Chondrocyte (in vitro differentiated cells): Measurements from ENCODE around the gene P3H1. TPM values are rescaled to one million over a fixed set of nuclear protein-coding genes. Genes with fewer than 3 reads are reported as not detected.
A peak's percentile ranks its signal among the peaks of the same experiment; 100 is the strongest.

Experiments used
- DNase-seq: peaks from one replicate; pipeline ENCODE4 v3.0.0; 2021; ENCODE audit warnings: mixed read lengths, low spot score
- H3K27ac Mint-ChIP-seq: one replicate; pipeline ENCODE4 v1.8.0; 2021; ENCODE audit warnings: mild to moderate bottlenecking, moderate library complexity, mixed read lengths; ENCODE audit not compliant: unreplicated experiment
- H3K27me3 Mint-ChIP-seq: 2 replicates; pipeline ENCODE4 v1.8.0; 2021; ENCODE audit warnings: low read depth, mixed read lengths
- H3K36me3 Mint-ChIP-seq: 2 replicates; pipeline ENCODE4 v1.8.0; 2021; ENCODE audit warnings: low read depth, mixed read lengths
- H3K4me1 Mint-ChIP-seq: 2 replicates; pipeline ENCODE4 v1.8.0; 2021; ENCODE audit warnings: low read depth, mild to moderate bottlenecking, mixed read lengths
- H3K4me3 Mint-ChIP-seq: one replicate; pipeline ENCODE4 v1.8.0; 2021; ENCODE audit warnings: mild to moderate bottlenecking, moderate library complexity, mixed read lengths; ENCODE audit not compliant: unreplicated experiment
- H3K9me3 Mint-ChIP-seq: 2 replicates; pipeline ENCODE4 v1.8.0; 2021; ENCODE audit warnings: low read depth, mixed read lengths
- total RNA-seq: library from RNA; stranded (reverse); gene quantifications from 3 replicates; pipeline ENCODE4 v1.2.1, GENCODE V29; 2021
- TF ChIP-seq, protein P1 (sequence below): fragments of 200-600 bp; sonication (generic); IDR thresholded peaks from 2 replicates; pipeline ENCODE4 v1.5.0; 2021; ENCODE audit warnings: antibody characterized with exemption, mild to moderate bottlenecking, moderate library complexity

The P3H1 gene
- total RNA-seq, 1 donor from 2014 or later = 278 TPM

DNA sequence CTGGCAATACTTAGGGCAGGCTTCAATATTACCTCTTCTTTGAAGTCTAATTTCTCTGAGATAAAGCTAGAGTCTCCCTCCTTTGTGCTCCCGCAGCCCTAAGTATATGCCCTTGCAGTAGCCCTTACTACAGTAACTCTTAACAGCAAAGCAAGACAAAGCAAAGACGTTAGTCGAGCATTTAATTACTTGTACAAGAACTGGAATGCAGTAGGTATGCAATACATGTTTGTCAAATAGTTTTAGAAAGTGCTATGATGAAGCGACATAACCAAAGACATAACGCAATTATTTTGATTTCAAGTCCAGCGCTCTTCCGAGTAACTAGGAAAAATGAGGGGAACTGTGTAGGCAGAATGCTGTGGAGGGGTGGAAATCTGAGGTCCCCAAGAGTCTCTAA lies 1.6 kb downstream of the P3H1 start:
- Mint-ChIP-seq H3K36me3 (peaks cover 3% of the 10 kb centered on the region), H3K27ac (no peak overlapping the region), H3K4me1 (peaks cover 28% of the 10 kb centered on the region), H3K27me3 (no peaks in the 10 kb centered on the region), H3K4me3 (no peak overlapping the region), H3K9me3 (no peaks in the 10 kb centered on the region)
- TF ChIP-seq, protein P1, sequence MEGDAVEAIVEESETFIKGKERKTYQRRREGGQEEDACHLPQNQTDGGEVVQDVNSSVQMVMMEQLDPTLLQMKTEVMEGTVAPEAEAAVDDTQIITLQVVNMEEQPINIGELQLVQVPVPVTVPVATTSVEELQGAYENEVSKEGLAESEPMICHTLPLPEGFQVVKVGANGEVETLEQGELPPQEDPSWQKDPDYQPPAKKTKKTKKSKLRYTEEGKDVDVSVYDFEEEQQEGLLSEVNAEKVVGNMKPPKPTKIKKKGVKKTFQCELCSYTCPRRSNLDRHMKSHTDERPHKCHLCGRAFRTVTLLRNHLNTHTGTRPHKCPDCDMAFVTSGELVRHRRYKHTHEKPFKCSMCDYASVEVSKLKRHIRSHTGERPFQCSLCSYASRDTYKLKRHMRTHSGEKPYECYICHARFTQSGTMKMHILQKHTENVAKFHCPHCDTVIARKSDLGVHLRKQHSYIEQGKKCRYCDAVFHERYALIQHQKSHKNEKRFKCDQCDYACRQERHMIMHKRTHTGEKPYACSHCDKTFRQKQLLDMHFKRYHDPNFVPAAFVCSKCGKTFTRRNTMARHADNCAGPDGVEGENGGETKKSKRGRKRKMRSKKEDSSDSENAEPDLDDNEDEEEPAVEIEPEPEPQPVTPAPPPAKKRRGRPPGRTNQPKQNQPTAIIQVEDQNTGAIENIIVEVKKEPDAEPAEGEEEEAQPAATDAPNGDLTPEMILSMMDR = no peak
- DNase-seq = no peak

DNA sequence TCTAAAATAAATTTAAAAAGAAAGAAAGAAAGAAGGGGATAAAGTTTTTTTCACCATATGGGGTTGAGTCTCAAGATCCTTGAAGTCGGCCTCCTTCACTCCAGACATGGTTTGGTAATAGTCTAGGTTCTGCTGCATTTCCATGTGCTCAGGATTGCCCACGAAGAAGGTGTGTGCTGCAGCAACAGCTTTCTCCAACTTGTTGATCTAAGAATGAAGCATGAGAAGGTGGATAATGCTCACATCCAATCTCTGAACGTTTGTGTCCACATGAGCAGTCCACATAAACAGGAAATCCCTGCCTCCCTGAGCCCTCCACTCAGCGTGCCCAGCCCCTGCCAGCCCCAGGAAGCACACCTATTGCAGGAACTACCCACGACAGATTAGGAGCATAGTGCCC lies 4.6 kb downstream of the P3H1 start:
- H3K4me1 Mint-ChIP-seq = peaks cover 7% of the 10 kb centered on the region
- H3K27me3 Mint-ChIP-seq = no peaks in the 10 kb centered on the region
- no peak overlapping the region for H3K27ac Mint-ChIP-seq
- TF ChIP-seq, protein P1 = no peak
- no peak overlapping the region for H3K4me3 Mint-ChIP-seq
- no peak for DNase-seq
- H3K9me3 Mint-ChIP-seq = no peaks in the 10 kb centered on the region
- H3K36me3 Mint-ChIP-seq = peaks cover 8% of the 10 kb centered on the region

DNA sequence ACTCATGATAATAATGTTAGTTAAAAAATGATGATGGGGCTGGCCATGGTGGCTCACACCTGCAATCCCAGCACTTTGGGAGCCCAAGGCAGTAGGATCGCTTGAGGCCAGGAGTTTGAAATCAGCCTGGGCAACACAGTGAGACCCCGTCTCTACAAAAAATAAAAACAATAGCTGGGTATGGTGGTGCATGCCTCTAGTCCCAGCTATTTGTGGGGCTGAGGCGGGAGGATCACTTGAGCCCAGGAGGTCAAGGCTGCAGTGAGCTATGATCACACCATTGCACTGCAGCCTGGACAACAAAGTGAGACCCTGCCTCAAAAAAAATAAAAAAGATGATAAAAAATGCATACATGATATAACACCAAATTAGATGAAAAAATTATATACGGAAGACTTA lies 5.3 kb downstream of the P3H1 start:
- no peaks in the 10 kb centered on the region for H3K27me3 Mint-ChIP-seq

DNA sequence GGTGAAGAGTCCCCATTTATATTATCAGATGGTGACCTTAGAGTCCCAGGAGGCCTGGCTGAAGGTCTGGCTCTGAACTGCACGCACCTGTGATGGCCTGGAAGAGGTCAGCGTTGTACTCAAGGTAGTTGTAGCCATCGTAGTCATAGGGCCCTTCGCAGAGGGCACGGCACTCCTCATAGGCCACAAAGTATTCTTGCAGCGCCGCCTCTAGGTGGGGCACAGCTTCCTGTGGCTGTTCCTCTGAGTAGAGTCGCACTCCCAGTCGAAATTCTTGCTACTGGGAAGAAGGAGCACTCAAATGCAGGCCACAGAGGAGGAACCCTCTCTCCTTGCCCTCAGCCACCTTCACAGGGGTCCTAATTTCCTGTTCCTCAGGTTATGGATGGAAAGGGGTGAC lies 7.7 kb downstream of the P3H1 start:
- Mint-ChIP-seq H3K36me3 (peaks cover 28% of the 10 kb centered on the region), H3K4me1 (peaks cover 11% of the 10 kb centered on the region), H3K27ac (no peak overlapping the region)

More for the DNA sequence above, 5.3 kb downstream of the P3H1 start:
- peaks cover 14% of the 10 kb centered on the region for H3K36me3 Mint-ChIP-seq
- no peaks in the 10 kb centered on the region for H3K9me3 Mint-ChIP-seq
- H3K4me1 Mint-ChIP-seq = peaks cover 10% of the 10 kb centered on the region
- TF ChIP-seq, protein P1 = no peak
- peak overlapping the region; percentile 49 for H3K27ac Mint-ChIP-seq
- H3K4me3 Mint-ChIP-seq = no peak overlapping the region
- DNase-seq = no peak

DNA sequence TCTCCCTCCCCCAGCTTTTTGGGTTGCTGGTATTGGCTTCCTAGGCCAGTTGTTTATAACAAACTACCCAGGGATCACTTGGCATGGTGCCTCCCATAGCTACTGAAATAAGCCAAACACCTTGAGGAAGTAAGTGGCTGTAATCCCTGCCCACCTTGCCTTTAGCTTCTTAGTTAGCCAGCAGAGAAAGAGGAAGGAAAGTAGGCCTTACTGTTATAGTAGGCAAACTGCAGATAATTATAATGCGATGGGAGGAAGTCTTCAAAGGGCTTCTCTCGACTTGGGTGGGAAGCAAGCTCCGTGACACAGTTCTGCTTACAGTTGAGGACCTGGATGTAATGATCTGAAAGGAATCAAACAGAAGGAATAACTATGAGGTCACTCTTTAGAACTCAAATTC lies 8.2 kb downstream of the P3H1 start:
- Mint-ChIP-seq H3K27me3 (no peaks in the 10 kb centered on the region), H3K36me3 (peaks cover 32% of the 10 kb centered on the region), H3K4me1 (peaks cover 15% of the 10 kb centered on the region), H3K9me3 (no peaks in the 10 kb centered on the region), H3K27ac (no peak overlapping the region), H3K4me3 (no peak overlapping the region)
- TF ChIP-seq, protein P1 = no peak
- no peak for DNase-seq

More for the DNA sequence above, 7.7 kb downstream of the P3H1 start:
- Mint-ChIP-seq H3K27me3 (no peaks in the 10 kb centered on the region), H3K9me3 (no peaks in the 10 kb centered on the region), H3K4me3 (no peak overlapping the region)
- DNase-seq = no peak
- TF ChIP-seq, protein P1 = peak; percentile 10
